Measurements from ENCODE around the gene OTOR. TPM values are rescaled to one million over a fixed set of nuclear protein-coding genes. Genes with fewer than 3 reads are reported as not detected.

Gene OTOR
- total RNA-seq, 2 donors from 2014 or later: not detected

- intact Hi-C loops (cut with DNase I): no loop called here
Observed at GRCh38 chr20:16744178-16744807, 3.9 kb upstream of the OTOR start.

GRCh38 chr20:16745204-16745603 lies 3.0 kb upstream of the OTOR start:
- intact Hi-C loops (cut with DNase I): no loop called here
- no peak for DNase-seq (ENCODE audit: low spot score)

More at GRCh38 chr20:16744178-16744807, 3.9 kb upstream of the OTOR start:
- DNase-seq (ENCODE audit: low spot score): no peak

DNA sequence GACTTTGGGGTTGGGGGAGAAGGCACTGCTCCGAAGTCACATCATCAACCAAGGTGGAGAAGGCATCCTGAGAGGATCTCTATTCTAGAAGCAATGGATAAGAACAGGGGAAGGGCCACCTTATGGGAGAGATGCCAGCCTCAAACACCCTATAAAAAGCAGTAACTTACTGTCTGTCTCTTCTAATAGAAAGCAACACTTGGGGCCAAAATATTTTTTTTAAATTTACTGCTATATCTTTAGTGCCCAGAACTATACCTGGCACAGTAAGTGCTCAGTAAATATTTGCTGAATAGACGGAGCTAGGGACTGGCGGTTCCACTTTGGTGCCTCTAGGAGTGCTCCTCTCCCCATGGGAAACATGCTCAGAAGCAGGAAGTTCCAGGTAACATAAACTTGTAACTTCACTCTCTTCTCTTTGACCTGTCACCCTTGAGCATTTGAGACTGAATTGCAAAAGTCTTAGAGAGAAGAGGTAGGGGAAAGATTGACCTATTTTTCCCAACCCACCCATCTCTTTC lies 807 bp upstream of the OTOR start:
- no peak for DNase-seq (ENCODE audit: low spot score)
- intact Hi-C loops (cut with DNase I): no loop called here

DNA sequence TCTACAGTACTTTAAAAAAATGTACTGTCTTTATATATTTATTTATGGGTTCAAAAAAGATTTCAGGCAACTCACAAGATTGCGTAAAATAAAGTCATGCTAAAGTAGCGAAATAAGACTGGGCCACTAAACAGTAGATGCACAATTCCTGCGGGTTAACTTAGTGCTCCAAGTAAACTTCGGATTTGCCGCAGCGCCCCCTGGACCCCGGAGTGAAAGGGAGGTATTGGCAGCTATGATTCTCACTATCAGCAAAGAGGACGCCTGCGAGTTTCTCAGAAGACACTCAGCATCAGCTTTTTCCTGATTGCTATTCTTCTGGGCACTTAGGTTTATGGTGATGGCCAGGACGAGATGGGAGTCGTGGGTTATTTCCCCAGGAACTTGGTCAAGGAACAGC lies 1.4 kb downstream of the OTOR start:
- DNase-seq (ENCODE audit: low spot score): no peak
- intact Hi-C loops (cut with DNase I): no loop called here

GRCh38 chr20:16752082-16752481 lies 3.9 kb downstream of the OTOR start:
- DNase-seq (ENCODE audit: low spot score): no peak
- intact Hi-C loops (cut with DNase I): no loop called here

- no peak for DNase-seq (ENCODE audit: low spot score)
- intact Hi-C loops (cut with DNase I): no loop called here
Observed at GRCh38 chr20:16752901-16753300, 4.7 kb downstream of the OTOR start.

GRCh38 chr20:16758454-16759180 lies 10.5 kb downstream of the OTOR start:
- intact Hi-C loops (cut with DNase I): no loop called here
- no peak for DNase-seq (ENCODE audit: low spot score)

- intact Hi-C loops (cut with DNase I): no loop called here
- no peak for DNase-seq (ENCODE audit: low spot score)
Observed at GRCh38 chr20:16759181-16759563, 11.0 kb downstream of the OTOR start.

DNA sequence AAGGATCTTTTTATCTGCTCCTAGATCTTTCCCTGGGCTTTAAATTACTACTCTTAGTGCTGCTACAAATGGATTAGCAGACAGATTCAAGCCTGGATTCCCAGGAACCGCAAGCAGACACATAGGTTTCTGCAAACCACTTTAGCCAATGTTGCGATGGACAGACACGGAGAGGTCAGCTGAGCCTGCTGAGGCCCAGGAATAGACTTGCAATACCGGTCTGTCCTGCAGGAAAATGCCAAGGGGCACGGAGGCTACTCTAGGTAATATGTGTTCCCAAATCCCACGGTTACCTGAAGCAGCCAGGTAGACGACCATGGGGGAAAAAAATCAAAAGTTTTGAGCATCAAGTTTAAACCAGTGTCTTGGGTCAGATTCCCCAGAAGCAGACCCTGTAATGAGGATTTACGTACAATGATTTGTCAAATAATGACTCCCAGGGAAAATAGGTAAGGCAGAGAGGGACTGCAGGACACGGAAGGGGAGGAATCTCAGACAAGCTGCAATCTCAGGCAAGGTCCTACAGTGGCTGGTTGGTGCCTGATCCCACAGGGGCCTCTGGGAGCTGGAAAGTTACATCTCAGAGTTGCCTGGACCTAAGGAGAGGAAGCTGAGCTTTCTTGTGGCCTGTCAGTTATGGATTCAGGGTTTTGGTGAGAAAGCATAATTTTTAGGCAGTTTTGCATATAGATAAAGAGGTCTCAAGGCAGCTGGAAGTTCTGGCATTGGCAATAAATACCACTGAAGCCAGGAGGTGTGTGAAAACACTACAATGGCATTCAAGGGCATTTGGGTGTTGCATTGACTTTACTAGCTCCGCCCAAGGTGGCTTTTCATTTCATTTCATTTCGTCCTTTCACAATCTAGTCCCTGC lies 12.5 kb downstream of the OTOR start:
- intact Hi-C loops (cut with DNase I): no loop called here
- no peak for DNase-seq (ENCODE audit: low spot score)

DNA sequence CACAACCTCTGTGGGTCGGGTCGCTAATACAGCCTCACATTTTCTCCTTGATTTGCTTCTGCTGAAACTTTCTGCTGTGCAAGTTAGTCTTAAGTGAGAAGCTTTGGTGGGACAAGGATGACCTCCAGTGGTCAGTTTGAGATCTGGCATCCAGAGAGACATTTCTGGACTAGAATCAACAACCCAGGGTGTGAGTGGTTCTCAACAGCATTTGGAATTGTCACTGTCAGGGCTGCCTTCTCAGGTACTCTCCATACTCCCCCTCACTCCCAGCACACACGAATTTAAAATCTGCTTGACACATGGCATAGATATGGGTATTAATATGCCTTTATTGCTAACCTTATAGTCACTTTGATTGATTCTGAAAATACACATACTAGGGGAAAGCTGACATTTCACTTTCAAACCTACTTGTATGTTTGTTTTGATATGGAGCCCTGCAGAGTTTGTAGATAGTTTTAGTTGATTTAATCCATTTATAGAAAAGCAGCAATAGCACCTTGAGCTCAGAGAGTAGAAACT lies 13.2 kb downstream of the OTOR start:
- no peak for DNase-seq (ENCODE audit: low spot score)
- intact Hi-C loops (cut with DNase I): no loop called here

DNA sequence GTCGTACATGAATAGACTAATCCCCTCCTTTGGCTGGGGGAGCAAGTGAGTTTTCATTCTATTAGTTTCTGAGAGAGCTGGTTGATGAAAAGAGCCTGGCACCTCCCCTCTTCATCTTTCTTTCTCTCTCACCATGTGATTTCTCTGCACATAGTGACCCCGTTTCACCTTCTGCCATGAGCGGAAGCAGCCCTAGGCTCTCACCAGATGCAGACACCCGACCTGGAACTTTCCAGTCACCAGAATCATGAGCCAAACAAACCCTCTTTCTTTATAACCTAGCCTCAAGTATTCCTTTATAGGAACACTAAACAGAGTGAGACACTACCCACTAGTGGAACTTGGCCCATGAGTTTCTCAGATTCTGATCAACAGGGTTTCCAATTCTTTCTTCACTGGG lies 16.4 kb downstream of the OTOR start:
- DNase-seq (ENCODE audit: low spot score): no peak
- intact Hi-C loops (cut with DNase I): no loop called here

- intact Hi-C loops (cut with DNase I): no loop called here
- no peak for DNase-seq (ENCODE audit: low spot score)
Observed at GRCh38 chr20:16771213-16771612, 23.1 kb downstream of the OTOR start.

DNA sequence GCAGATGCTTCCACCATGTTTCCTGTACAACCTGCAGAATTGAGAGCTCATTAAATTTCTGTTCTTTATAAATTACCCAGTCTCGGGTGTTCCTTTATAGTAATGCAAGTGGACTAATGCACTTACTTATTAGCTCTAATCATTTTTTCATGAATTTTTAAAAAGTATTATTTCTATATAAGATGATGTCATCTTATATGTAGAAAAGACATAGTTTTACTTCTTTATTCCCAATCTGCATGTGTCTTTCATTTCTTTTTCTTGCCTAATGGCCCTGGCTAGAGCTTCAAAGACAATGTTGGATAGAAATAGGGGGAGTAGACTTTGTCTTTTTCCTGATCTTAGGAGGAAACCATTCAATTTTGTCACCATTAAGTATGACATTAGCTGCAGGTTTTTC lies 27.8 kb downstream of the OTOR start:
- no peak for DNase-seq (ENCODE audit: low spot score)
- intact Hi-C loops (cut with DNase I): no loop called here

DNA sequence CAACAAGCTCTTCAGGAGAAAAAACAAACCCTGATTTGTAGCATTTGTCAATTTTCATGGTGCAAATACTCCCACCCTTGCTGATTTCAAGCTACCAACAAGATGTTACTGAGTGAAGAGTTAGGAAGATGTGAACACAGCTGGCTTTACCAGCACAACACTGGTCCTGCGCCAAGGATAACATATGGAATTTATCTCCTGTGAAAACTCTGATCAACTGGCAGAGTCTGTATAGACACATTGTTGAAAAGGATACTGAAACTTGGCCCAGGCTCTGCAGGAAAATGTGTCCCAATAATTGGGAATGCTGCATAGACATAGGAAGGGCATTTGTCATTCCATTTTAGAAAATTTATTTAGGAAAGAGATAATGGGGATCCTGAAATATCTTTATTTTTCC lies 29.0 kb downstream of the OTOR start:
- no peak for DNase-seq (ENCODE audit: low spot score)
- intact Hi-C loops (cut with DNase I): no loop called here

DNA sequence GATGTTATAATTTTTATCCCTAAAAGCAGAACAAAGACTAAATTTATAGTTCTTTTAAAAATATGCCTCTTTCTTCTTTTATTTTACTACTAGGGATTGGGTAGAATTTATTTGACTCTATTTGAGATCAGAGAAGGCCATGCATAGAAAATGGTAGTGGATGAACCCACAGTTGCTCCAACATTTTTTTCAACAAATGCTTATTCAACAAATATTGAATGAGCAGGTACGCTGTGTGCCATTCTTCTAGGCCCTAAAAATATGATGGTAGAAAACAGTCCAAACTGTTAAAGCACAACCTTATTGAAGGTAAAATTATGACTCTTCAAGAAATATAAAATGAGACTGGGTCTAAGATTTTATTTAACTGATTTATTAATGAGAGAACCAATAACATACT lies 30.0 kb downstream of the OTOR start:
- no peak for DNase-seq (ENCODE audit: low spot score)
- intact Hi-C loops (cut with DNase I): no loop called here

- no peak for DNase-seq (ENCODE audit: low spot score)
- intact Hi-C loops (cut with DNase I): no loop called here
Observed at GRCh38 chr20:16781496-16781895, 33.3 kb downstream of the OTOR start.

DNA sequence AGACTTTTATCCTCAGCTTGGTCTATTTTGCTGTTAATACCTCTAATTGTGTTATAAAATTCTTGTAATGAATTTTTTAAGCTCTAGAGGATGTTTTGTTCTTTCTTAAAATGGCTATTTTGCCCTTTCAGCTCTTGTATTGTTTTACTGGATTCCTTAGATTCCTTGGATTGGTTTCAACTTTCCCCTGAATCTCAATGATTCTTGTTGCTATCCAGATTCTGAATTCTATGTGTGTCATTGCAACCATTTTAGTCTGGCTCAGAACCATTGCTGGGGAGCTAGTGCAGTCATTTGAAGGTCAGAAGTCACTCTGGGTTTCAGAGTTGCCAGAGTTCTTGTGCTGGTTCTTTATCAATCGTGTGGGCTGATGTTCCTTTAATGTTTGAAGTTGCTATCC lies 37.1 kb downstream of the OTOR start:
- intact Hi-C loops (cut with DNase I): no loop called here
- DNase-seq (ENCODE audit: low spot score): no peak

All from posterior vena cava (tissue), 2 donors.